ENCODE results near the gene NAXE. TPM values are rescaled to one million over a fixed set of nuclear protein-coding genes. Genes with fewer than 3 reads are reported as not detected.

NAXE gene
- total and polyA plus RNA-seq, 2 of the 13 experiments (the other 11 are each of a cell fraction or from before 2014, with no cell fraction given): 39.4 to 59.4 TPM

DNA sequence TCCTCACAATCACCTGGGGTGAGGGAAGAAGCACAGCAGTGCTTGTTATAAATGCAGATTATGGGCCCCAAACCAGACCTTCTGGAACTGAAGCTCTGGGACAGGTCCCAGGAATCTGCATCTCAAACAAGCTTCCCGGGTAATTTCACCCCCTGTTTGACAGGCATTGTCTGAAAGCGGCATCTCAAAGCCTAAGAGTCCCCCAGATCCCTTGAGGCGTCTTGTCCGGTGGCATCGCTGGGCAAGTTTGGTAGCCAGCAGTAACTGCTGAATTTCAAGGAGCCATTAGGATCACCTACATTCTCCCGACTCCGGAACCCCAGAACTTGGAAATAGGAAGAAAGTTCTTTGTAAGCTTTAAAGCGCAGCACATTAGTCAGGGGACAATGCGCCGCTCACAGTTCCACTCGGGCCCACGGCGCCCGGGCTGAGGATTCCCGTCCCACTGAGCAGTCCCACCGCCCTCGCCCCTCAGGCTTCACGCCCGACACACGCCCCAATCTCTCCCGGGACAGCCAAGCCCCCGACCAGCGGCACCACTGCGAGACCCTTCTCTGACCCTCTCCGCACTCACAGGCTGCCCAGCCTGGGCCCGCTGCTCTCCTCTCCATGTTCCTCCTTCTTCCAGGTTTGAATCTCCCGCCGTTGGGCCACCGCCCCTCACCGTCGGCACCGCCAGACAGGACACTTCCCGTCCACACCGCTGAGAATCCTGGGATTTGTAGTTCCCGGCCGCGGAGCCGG lies 19.5 kb upstream of the NAXE start, which contains the start of gene IQGAP3 (continued):
- TF ChIP-seq, protein P1, sequence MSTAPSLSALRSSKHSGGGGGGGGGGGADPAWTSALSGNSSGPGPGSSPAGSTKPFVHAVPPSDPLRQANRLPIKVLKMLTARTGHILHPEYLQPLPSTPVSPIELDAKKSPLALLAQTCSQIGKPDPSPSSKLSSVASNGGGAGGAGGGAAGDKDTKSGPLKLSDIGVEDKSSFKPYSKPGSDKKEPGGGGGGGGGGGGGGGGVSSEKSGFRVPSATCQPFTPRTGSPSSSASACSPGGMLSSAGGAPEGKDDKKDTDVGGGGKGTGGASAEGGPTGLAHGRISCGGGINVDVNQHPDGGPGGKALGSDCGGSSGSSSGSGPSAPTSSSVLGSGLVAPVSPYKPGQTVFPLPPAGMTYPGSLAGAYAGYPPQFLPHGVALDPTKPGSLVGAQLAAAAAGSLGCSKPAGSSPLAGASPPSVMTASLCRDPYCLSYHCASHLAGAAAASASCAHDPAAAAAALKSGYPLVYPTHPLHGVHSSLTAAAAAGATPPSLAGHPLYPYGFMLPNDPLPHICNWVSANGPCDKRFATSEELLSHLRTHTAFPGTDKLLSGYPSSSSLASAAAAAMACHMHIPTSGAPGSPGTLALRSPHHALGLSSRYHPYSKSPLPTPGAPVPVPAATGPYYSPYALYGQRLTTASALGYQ (CRISPR knock-in tag; IDR thresholded peaks at IDR 0.05): no peak
- TF ChIP-seq KDM5A (IDR thresholded peaks at IDR 0.05; ENCODE audit: borderline replicate concordance, low read length) (peak; percentile 86), ZNF264 (CRISPR knock-in tag; IDR thresholded peaks at IDR 0.05) (no peak), HOXA3 (CRISPR knock-in tag; IDR thresholded peaks at IDR 0.05) (peak; percentile 53), ZNF34 (CRISPR knock-in tag; IDR thresholded peaks at IDR 0.05; ENCODE audit: borderline replicate concordance) (no peak), ZNF501 (CRISPR knock-in tag; IDR thresholded peaks at IDR 0.05) (peak; percentile 87; the same call in 1 of the 2 replicates), CCDC6 (CRISPR knock-in tag; IDR thresholded peaks at IDR 0.05) (peak; percentile 36; the same call in 1 of the 2 replicates), ZNF234 (CRISPR knock-in tag; conservative IDR thresholded peaks at IDR 0.05) (peak; percentile 57; the same call in 1 of the 2 replicates), ZSCAN20 (CRISPR knock-in tag; IDR thresholded peaks at IDR 0.05; ENCODE audit: borderline replicate concordance) (no peak), SIN3B (IDR thresholded peaks at IDR 0.05; ENCODE audit: low read length) (peak; percentile 99), NCOA5 (CRISPR knock-in tag; IDR thresholded peaks at IDR 0.05) (no peak), ATRX (CRISPR knock-in tag; IDR thresholded peaks at IDR 0.05; ENCODE audit: borderline replicate concordance) (no peak), RAD21 (CRISPR knock-in tag; IDR thresholded peaks at IDR 0.05) (peak; percentile 26; the same call in 1 of the 2 replicates), TBX3 (IDR thresholded peaks at IDR 0.05; ENCODE audit: borderline replicate concordance) (no peak), ZNF256 (CRISPR knock-in tag; conservative IDR thresholded peaks at IDR 0.05) (no peak)
- TF ChIP-seq, protein P2, sequence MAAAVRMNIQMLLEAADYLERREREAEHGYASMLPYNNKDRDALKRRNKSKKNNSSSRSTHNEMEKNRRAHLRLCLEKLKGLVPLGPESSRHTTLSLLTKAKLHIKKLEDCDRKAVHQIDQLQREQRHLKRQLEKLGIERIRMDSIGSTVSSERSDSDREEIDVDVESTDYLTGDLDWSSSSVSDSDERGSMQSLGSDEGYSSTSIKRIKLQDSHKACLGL (CRISPR knock-in tag; IDR thresholded peaks at IDR 0.05): peak; percentile 83; the same call in 1 of the 2 replicates
- TF ChIP-seq, protein P3, sequence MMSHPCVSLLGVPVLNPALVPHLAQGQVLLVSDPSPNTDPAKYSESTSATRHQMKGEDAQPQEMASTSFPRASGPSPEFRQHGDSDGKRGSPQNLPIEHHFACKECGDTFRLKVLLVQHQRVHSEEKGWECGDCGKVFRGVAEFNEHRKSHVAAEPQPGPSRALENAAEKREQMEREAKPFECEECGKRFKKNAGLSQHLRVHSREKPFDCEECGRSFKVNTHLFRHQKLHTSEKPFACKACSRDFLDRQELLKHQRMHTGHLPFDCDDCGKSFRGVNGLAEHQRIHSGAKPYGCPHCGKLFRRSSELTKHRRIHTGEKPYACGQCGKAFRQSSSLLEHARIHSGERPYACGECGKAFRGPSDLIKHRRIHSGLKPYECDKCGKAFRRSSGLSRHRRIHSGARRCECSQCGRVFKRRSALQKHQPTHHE (CRISPR knock-in tag; IDR thresholded peaks at IDR 0.05; ENCODE audit: borderline replicate concordance): no peak
- TF ChIP-seq, protein P4, sequence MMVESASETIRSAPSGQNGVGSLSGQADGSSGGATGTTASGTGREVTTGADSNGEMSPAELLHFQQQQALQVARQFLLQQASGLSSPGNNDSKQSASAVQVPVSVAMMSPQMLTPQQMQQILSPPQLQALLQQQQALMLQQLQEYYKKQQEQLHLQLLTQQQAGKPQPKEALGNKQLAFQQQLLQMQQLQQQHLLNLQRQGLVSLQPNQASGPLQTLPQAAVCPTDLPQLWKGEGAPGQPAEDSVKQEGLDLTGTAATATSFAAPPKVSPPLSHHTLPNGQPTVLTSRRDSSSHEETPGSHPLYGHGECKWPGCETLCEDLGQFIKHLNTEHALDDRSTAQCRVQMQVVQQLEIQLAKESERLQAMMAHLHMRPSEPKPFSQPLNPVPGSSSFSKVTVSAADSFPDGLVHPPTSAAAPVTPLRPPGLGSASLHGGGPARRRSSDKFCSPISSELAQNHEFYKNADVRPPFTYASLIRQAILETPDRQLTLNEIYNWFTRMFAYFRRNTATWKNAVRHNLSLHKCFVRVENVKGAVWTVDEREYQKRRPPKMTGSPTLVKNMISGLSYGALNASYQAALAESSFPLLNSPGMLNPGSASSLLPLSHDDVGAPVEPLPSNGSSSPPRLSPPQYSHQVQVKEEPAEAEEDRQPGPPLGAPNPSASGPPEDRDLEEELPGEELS (CRISPR knock-in tag; IDR thresholded peaks at IDR 0.05): no peak
- TF ChIP-seq, protein P5, sequence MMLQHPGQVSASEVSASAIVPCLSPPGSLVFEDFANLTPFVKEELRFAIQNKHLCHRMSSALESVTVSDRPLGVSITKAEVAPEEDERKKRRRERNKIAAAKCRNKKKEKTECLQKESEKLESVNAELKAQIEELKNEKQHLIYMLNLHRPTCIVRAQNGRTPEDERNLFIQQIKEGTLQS (CRISPR knock-in tag; IDR thresholded peaks at IDR 0.05): peak; percentile 9; the same call in 1 of the 2 replicates
- TF ChIP-seq, protein P6, sequence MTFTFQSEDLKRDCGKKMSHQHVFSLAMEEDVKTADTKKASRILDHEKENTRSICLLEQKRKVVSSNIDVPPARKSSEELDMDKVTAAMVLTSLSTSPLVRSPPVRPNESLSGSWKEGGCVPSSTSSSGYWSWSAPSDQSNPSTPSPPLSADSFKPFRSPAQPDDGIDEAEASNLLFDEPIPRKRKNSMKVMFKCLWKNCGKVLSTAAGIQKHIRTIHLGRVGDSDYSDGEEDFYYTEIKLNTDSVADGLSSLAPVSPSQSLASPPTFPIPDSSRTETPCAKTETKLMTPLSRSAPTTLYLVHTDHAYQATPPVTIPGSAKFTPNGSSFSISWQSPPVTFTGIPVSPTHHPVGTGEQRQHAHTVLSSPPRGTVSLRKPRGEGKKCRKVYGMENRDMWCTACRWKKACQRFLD (CRISPR knock-in tag; IDR thresholded peaks at IDR 0.05; ENCODE audit: borderline replicate concordance): peak; percentile 54; the same call in 1 of the 2 replicates

Measured in HepG2 (cell line).